ENCODE measurements around the gene NUP54.

- TF ChIP-seq, protein P1, sequence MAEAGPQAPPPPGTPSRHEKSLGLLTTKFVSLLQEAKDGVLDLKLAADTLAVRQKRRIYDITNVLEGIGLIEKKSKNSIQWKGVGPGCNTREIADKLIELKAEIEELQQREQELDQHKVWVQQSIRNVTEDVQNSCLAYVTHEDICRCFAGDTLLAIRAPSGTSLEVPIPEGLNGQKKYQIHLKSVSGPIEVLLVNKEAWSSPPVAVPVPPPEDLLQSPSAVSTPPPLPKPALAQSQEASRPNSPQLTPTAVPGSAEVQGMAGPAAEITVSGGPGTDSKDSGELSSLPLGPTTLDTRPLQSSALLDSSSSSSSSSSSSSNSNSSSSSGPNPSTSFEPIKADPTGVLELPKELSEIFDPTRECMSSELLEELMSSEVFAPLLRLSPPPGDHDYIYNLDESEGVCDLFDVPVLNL (CRISPR knock-in tag; IDR thresholded peaks at IDR 0.05; ENCODE audit: borderline replicate concordance, low read depth): no peak
- TF ChIP-seq MYBL2 (CRISPR knock-in tag; IDR thresholded peaks at IDR 0.05) (no peak), USF2 (CRISPR knock-in tag; IDR thresholded peaks at IDR 0.05) (no peak), CTCF (IDR thresholded peaks at IDR 0.05) (no peak), ZBTB21 (CRISPR knock-in tag; IDR thresholded peaks at IDR 0.05; ENCODE audit: borderline replicate concordance) (no peak)
Measured at GRCh38 chr4:76177709-76178108, 29.5 kb upstream of the NUP54 start.

Measured in WTC11 (cell line).